OCI-LY1 (cell line): ENCODE data around the gene ADCYAP1R1.

Source experiments
- EZH2 ChIP-seq: fragments of 200-600 bp; sonication (generic), shearing (Covaris generic); IDR thresholded peaks from 2 replicates; pipeline ENCODE4 v1.8.0; 2017; ENCODE audit warnings: borderline replicate concordance, mixed run types, mild to moderate bottlenecking, antibody characterized with exemption, low read length, moderate library complexity, mixed read lengths
- TF ChIP-seq, protein P1 (sequence below): fragments of 200-600 bp; sonication (generic), shearing (Covaris generic); IDR thresholded peaks from 2 replicates; pipeline ENCODE4 v1.5.1; 2017; ENCODE audit warnings: mild to moderate bottlenecking, antibody characterized with exemption, low read length, moderate library complexity, mixed read lengths

DNA sequence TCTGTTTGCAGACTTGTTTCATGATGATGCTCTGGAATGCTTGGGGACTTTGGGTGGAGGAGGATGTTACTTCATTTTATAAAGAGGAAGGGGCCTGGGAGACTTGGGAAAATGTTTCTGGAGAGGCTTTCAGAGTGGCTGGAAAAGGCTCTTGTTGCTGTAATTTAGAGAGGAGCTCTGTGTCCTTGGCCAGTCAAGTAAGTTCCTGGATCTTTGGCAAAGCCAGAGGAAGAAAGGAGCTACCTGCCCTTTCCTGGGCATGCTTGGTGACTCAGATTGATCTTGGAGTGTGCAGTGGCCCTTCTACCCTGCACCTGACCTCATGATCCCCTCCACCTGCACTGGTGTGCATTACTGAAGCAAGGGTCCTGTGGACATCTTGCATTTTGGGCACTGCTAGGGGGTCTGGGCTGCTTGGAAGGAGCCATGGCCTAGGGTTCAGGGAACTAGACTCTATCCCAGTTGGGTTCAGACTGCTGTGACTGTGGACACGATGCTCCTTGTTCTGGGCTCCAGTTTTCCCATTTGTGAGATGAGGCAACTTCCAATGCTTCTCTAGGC lies 56.1 kb downstream of the ADCYAP1R1 start:
- TF ChIP-seq, protein P1, sequence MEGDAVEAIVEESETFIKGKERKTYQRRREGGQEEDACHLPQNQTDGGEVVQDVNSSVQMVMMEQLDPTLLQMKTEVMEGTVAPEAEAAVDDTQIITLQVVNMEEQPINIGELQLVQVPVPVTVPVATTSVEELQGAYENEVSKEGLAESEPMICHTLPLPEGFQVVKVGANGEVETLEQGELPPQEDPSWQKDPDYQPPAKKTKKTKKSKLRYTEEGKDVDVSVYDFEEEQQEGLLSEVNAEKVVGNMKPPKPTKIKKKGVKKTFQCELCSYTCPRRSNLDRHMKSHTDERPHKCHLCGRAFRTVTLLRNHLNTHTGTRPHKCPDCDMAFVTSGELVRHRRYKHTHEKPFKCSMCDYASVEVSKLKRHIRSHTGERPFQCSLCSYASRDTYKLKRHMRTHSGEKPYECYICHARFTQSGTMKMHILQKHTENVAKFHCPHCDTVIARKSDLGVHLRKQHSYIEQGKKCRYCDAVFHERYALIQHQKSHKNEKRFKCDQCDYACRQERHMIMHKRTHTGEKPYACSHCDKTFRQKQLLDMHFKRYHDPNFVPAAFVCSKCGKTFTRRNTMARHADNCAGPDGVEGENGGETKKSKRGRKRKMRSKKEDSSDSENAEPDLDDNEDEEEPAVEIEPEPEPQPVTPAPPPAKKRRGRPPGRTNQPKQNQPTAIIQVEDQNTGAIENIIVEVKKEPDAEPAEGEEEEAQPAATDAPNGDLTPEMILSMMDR: no peak
- TF ChIP-seq EZH2: no peak
